DMS 273 (cell line): ENCODE measurements around the gene C3orf85.
"Not testable (repeated sequence)": the region's sequence is repeated elsewhere in the genome, so short reads cannot be mapped to it uniquely, and the experiment has no call there.

ENCODE experiments used
- DNase-seq: peaks from one replicate; lab custom pipeline; 2025; ENCODE audit not compliant: unreplicated experiment; lab: John Stamatoyannopoulos, UW

Gene C3orf85, protein sequence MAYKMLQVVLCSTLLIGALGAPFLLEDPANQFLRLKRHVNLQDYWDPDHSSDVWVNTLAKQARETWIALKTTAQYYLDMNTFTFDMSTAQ

DNA sequence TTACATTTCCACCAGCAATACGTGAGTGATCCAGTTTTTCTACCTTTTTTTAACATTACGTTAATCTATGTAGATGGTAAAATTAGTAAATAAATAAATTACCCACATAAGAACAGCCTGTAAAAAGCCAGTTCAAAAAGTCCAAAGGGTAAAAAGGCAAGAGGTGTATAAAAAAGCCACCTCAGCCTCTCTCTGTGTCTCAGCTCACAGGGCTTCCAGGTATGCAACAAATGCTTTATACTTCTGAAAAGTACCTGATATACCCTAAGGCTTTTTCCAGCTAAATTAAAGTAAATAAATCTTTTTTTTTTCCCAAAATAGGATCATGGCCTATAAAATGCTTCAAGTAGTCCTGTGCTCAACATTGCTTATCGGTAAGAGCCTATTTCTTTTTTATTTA is at the start of gene C3orf85:
C3orf85 (plus strand) TSS at position 197 of the 400 bp plus-strand sequence; CDS start at position 326, 129 bp downstream.
- no peak for DNase-seq

DNA sequence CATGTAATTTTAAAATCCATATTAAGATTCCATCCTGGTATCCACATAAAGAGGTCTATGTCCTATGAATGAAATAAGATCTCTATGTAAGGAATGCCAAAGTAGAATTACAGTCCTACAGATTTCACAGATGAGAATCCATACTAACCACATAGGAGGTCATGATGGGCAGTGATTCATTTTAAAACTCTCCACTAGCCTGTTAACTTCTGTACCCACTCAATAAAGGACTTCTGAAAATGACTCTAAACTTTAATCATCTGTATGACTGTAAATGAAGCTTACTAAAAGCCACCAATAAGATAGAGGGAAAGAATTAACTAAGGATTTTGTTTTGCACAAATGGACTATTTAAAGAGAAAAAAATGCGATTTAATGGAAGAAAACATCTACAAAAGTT is 47.3 kb upstream of the C3orf85 start:
- no peak for DNase-seq

DNA sequence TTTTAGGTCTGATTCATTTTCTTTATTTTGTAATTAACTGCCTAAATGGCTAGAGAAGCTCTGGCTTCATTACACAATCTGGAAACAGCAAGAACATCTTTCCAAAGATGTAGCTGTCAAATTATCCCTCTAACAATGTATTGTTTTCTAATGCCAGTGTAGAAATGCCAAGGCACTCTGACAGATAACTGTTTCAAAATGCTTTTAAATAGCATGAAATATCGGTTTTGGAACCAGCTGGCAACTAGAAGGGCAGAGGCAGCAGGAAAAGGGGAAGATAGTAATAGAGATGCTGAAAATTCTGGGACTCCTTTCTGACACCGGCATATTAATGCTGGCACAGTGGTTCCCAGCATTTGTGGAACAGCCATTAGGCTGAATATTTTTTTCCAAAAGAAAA is 44.7 kb upstream of the C3orf85 start:
- DNase-seq = no peak

DNA sequence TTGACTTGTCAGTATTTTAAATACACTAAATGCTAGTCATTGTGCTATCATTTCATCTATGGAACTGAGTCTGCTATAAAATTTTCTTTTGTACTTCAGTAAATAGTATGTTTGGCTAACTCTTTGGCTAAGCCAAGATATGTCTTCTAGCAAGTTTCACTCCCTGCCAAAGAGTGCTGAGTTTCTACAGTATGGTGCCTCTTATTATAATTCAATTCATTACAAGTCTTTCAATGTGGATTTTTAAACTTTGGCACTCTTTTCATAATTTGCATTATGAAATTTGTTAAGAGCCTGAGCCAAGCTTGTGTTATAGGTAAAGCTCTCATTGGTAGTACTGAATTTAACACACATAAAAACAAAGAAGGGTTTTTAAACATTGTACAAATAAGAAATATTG is 43.0 kb upstream of the C3orf85 start:
- DNase-seq = no peak

DNA sequence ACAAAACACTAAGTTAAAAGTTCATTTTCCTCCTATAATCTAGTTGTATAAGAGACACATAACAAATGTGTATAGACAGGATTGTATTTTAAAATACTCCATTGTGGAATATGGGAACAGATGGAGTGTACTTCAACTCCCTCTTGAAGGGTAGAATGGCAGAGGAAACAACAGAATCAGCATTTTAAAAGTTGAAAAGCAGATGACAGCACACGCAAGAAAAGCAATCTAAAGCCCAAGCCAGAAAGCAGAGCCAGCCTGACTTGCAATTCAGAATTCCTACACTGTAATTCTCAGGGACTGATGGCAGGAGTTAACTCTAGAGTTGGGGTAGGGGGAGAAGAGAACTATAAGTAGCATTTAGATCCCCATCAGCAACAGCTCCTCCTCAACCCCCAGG is 41.4 kb upstream of the C3orf85 start:
- peak; percentile 19 for DNase-seq

DNA sequence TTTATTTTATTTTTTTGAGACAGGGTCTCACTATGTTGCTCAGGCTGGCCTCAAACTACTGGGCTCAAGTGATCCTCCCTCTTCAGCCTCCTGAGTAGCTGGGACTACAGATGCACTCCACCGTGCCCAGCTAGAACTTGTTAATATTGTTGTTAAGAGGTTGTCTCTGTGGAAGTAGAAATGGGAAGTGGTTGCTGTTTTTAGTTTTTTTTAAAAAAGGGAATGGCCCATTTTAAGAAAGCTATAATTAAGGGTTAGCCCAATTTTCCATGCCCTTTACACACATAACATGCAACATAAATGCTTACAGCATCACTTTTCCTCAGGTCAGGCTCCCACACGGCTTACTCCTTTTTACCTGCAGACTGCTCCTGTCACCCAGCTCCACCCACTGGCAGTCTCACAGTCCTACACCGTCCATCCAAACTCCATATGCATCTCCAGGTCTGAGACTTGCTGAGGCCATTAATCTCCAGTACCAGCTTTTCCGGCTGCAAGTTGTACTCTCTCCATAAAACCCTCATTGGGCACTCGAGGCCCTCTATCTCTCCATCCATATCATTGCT is 38.4 kb upstream of the C3orf85 start:
- DNase-seq = peak; percentile 62

DNA sequence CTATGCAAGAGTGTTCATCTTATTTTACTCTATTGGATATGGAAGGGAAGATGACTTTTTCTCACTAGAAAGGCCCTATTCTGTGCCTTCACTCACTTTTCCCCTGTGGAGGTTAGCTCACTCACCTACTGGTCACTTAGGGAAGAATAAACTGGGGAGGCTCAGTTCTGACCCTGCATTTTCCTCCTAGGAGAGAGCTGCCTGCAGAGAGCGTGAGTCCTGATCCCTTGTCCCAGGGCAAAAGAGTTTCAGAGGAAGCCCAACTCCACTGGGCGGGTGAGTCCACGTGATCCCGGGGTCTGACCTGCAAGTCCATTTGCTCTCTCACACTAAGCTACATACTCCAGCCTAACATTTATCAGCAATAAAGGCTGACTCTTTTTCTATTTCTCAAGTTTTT is 26.9 kb upstream of the C3orf85 start:
- no peak for DNase-seq

DNA sequence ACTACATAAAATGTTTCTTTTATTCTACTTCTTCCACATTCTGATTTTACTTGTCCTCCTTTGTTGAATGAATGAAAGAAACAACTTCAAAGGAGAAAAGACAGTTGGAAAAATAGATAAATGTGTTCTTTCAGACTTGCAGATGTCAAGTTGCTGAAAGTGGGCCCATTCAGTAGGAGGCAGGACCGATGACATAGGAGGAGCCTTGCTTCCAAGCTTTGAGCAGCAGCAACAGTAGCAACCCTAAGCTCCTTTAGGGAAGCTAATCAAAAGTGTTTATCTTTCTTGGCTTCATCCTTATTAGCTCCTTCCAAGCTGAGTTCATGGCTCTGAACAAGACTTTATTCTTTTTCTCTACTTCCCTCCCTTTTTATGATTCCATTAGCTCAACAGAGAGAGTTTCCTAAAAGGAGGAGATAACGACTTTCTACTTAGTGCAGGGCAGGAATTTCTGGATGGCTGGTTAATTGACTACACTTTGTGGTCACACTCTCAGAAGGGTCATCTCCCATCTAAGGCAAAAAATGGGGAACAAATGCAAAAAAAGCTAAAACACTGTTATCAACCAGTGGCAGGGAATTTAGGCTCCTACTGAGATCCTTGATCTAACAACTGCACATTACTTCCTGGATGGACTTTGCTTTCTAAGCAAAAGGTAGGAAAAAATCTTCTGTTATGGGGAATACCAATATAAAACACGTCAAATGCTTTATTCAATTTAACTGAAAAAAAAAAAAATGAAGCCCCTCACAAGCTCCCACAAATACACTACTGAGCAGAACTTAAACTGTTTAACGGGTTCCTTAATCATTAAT is 23.4 kb upstream of the C3orf85 start:
- DNase-seq = no peak

DNA sequence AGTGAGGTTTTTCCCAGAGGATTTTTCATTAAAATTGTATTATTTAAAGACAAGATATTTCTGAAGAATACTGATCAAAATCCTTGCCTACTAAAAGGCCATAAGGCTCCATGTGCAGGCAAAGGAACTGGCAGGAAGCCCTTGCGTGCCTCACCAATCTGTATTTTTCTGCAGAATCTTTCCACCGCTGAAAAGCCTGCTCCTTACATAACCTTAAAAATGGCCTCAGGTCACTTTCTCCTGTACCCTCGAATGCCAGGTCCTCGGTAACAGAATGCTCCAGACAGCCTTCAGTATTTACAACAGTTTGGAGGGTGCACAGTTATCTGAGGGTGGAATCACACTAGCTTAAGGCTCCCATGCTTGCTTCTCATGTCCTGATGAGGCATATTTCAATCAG is 21.8 kb upstream of the C3orf85 start:
- DNase-seq = no peak

DNA sequence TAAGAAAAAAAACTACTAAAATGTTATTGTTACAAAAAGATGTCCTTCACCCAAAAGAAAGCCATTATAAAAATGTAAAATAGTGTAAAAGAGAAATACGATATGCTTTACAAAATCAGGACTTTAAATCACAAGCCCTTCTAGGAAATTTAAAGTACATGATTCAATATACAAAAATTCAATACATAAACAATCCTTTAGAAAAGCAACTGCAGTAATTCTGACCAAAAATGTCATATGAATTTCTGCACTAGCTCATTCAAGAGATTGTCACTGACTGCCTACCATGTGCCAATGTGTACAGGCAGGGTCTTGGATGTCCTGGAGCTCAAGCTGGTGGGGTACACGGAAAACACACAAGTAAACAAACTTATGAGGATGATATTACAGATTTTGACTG is 21.1 kb upstream of the C3orf85 start:
- DNase-seq = no peak

DNA sequence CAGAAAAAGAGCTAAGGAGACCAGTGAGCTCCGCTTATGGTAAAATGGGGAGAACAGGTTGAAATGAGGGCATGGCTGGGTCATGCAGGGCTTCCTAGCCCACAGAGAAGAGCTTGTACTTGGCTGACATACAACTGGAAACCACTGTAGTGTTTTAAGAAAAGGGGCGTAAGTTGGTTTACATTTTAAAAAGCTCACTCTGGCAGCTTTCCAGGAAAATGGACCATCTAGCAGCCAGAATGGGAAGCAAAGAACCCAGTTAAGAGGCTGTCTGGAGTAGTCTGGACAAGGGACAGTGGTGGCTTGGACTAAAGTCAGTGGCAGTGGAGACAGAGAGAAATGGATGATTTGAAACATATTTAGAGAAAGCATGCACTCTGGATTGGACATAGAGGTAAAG is 20.5 kb upstream of the C3orf85 start:
- DNase-seq = no peak

DNA sequence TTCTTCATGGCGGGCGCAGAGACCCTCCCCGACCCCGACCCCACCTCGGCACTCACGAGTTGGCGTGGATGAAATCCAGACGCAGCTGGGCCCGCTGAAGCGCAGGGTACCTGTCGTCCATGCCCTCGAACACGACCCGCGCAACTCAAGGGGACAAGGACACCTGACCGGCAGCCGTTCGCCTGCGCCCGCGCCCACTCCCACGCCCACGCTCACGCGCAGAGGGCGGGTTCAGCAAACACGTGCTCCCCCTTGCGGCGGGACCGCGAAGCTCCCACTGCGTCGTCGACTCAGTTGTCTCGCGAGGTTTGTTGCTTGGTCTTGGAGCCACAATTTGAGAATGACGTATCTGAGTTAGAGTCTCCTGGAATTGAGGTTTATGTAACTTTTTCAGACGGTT is 18.6 kb upstream of the C3orf85 start, which contains the start of gene MORC1:
MORC1 (minus strand) TSS at position 196 of the 400 bp plus-strand sequence; CDS start at position 121, 75 bp downstream.
- no peak for DNase-seq

DNA sequence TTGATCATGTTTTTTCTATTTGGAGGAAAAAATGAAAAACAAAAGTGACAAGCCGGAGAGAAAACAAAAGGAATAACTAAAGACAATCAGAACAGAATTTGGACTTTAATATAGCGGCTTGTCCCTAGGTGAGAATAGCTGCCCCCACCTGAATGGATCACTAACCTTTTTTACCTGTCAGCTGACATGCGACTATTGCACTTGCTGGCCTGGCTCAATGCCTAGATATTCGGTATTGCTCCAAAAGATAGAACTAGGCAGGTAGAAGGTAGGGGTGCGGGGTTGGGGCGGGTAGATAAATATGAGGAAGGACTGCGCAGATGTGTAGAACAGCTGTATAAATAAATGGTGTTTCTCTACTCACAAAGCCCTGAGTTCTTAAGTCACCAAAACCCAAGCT is 17.9 kb upstream of the C3orf85 start:
- DNase-seq = no peak

DNA sequence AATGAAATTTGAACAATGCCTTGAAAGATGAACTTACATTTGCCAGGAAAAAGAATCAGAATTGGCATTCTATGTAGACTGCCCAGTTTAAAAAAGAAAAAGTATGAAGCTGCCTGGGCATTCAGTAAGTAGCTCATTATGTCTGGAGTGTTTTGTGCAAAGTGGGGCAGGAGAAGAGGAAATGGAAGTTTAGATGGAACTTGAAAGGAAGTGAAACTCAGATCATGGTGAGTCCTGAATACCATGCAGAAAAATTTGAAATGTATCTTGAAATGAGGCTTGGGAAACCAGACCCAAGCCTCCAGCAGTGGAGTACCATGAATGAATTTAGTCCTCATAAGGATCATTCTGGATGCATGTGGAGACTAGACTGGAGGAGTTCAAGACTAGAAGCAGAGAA is 13.8 kb upstream of the C3orf85 start:
- no peak for DNase-seq

DNA sequence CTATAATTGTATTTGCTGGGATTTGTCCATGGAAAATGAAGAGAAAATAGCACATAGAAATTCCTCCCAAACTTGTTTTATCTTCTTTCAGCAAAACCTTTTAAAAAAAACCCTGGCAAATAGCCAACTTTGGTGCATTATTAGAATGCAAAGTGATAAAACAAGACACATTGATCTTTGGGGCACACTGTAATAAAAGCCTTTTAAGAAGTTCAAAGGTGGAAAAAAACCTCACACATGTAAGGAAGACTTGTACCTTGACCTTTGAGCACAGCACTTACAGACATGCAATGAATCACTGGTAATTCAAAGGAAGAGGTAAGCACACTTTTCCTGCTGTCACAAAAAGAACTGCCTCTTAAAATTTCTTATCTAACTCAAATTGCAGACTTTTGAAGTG is 10.6 kb upstream of the C3orf85 start:
- DNase-seq = no peak

DNA sequence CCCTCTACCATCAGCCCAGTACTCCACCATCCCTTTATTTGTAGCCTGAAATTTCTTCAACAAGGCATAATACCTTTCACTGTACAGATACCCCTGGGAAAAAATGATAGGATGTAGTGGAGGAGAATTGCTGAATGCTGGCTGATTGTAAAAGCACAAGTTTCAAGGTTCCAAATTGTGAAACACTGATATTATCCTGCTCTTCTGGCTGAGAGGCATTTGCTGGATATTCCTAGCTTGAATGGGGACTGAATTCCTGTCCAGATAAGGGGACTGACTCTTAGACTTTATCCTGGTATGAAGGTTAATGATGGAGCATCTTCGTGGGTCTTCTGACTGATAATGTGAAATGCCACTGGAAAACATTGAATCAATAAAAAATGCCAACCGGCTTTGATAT is 9.0 kb upstream of the C3orf85 start:
- no peak for DNase-seq

DNA sequence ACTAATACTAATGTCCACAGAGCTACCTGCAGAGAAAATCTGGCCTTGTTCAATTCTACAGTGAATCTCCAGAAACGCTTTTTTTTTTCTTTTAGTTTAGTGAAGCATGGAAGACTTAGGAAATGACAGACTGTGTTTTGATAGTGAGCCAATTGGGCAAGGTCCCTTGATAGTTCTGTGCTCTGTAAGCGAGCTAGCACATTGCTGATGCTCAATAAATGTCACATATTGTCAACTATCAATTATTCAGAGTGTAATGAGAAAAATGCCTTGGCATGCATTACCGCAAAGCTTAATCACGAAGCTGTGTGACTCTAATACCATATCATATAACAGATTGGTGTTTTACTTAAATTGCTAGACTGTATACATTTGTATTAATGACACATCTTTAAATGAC is 5.2 kb upstream of the C3orf85 start:
- DNase-seq = peak; percentile 18

DNA sequence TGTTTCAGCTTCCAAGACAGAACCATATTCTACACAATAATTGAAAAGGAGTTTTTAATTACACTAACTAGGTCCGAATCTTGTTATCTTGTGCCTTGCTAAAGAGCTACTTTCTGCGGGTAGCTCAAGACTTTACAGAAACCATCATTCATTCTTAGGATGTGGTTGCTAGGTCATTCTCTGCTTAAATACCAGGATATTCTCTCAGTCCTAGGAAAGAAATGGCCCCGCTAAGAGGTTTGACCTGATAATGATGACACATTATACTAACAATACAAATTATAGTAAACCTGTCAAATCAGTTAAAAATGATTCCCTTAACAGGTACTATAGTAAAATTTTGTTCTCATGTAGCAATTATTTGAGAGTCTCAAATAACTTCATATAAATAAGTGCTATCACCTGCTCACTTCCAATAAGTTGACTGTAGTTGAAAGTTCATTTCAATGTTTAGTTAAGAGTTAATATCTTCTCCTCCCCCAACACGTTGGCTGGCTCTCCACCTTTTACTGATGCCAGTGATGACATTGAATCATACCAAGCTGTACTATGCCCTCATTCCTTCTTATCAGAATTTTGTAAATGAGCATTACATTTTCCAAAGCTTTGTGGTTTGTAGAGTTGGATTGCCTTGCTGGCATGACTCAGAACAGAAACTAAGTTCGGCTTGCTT is 3.6 kb upstream of the C3orf85 start:
- DNase-seq = no peak

DNA sequence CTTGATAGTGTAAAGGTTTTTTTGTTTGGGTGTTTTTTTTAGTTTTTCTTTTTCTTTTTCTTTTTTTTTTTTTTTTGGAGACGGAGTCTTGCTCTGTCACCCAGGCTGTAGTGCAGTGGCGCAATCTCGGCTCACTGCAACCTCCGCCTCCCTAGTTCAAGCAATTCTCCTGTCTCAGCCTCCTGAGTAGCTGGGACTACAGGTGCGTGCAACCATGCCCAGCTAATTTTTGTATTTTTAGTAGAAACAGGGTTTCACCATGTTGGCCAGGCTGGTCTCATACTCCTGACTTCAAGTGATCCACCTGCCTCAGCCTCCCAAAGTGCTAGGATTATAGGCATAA is 3.1 kb upstream of the C3orf85 start:
- not testable (repeated sequence) for DNase-seq

DNA sequence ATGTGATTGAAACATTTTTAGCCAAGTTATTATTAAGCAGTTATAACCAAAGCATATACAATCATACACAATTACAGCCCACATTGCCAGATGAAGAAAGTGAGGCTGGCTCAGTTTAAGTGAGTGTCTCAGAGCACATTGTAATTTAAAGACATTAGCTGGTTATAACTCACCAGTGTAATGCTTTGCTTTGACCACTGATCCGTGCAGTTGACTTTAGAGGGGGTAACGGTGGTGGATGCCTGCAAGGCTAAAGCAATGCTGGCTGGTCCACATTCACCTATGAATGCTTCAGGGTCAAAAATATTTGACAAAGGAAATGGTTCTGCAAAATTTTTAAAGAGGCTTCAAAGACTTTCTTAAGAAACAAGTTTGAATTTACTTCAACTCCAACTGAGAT is 1.2 kb downstream of the C3orf85 start:
- DNase-seq = no peak

DNA sequence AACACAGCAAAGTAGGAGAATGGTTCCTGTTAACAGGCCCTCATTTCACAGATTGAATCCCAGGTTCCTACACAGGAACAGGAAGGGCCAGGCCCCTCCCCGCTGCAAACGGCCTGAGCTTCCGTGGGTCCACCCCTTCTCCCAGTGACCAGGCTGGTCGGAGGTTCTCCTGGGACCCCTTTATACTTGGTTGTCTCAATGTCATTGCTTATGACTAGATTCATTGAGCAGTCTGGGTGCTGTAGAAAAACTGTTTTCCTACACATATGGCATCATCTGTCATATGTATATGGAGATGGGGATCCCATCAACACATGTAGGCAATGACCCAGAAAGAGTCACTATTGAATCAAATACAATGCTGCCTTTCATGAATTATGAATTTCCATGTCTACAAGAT is 3.8 kb downstream of the C3orf85 start:
- no peak for DNase-seq

DNA sequence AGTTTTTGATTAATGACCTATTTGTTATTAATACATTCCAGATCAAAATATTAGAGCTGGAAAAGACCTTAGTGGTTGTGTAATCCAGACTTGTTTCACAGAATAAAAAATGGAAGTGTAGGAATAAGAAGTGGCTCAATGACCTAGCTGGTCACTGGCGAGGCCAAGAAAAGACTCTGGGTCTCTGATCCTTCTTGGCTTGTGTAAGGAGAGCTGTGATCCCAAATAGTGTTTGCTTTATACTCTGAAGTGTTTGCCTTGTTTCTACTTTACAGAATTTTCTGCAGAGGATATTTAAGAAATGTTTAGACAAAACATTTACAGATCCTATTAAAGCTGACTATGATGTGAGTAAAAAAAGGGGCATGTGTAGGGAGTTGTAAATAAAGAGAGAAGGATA is 7.1 kb downstream of the C3orf85 start:
- no peak for DNase-seq
